Uterus (tissue), 2 donors: ENCODE measurements around the gene STK11IP.

ENCODE experiments used
- CTCF ChIP-seq, 4 experiments: fragments of 200-600 bp in 2 of 4; fragments of 450-650 bp in 2 of 4; sonication (generic) in 2 of 4; IDR thresholded peaks; one replicate each; pipeline ENCODE4 v1.5.1; 2016 to 2019; ENCODE audit warnings: antibody characterized with exemption in 4 of 4, mild to moderate bottlenecking in 2 of 4, moderate library complexity in 1 of 4
- POLR2A ChIP-seq, 2 donors: fragments of 450-650 bp; IDR thresholded peaks; one replicate each; pipeline ENCODE4 v1.6.1; 2016; ENCODE audit warnings: antibody characterized with exemption in 2 of 2, mild to moderate bottlenecking in 1 of 2, moderate library complexity in 1 of 2

- TF ChIP-seq CTCF (IDR thresholded peaks at IDR 0.05), result no peak
- TF ChIP-seq POLR2A (IDR thresholded peaks at IDR 0.05), result no peak
Observed at GRCh38 chr2:219620546-219620945, 22.9 kb downstream of the STK11IP start.
